Measurements from ENCODE around the gene CD163L1. TPM values are rescaled to one million over a fixed set of nuclear protein-coding genes. Genes with fewer than 3 reads are reported as not detected.

CD163L1 gene
- 0.52 and 0.54 TPM in 2 replicates for total RNA-seq

DNA sequence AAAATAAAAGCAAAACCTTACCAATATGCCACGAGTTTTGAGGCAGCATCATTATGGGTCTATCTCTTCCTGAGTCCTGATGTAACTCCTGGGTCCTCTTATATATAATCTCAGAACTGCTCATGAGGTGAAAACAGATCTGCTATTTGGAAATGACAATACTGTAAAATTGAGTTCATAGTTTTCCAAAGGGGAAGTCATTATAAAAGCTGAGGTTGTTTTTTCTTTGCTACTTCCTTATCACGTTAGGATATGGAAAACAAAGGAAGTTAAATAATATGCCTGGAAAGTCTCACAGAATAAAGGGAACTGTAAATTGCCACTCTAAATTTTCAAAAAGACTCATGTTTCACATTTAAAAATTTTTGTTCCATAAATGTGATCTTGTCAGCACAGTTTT lies at the start of gene CD163L1:
TSS of gene CD163L1 (minus strand) at position 78 of the 400 bp plus-strand sequence. CDS start at position 52, 26 bp downstream.

Other genes starting within 250 kb of the CD163L1 start
- gene ACSM4, start 140.1 kb downstream of the CD163L1 start, total RNA-seq = not detected in 2 replicates
- not detected in 2 replicates for gene CD163, start 59.6 kb upstream of the CD163L1 start, total RNA-seq
- gene APOBEC1, start 221.8 kb upstream of the CD163L1 start, total RNA-seq = not detected in 2 replicates